SK-N-SH (cell line): ENCODE measurements around the gene LECT2. TPM values are rescaled to one million over a fixed set of nuclear protein-coding genes. Genes with fewer than 3 reads are reported as not detected.

ENCODE experiments used
- CTCF ChIA-PET: fragments of 300-600, 350-600 bp; formaldehyde crosslinking; extraction: SDS; loops from one replicate; lab custom pipeline; 2021; lab: Yijun Ruan, JAX
- POLR2A ChIA-PET: fragments of 350-600 bp; sonication (Branson Sonifier 250); formaldehyde crosslinking; extraction: SDS; loops from one replicate; lab custom pipeline; 2020; ENCODE audit warnings: antibody characterized with exemption, inconsistent platforms; lab: Yijun Ruan, JAX
- DNase-seq: peaks from one replicate; pipeline ENCODE4 v3.0.0; 2012
- H2AFZ ChIP-seq: fragments of 200-600 bp; sonication (generic); 2 replicates; pipeline ENCODE4 v1.8.1; 2016; ENCODE audit warnings: antibody characterized with exemption, mild to moderate bottlenecking, low read depth
- H3F3A ChIP-seq: fragments of 200-600 bp; sonication (generic); replicated peaks from 2 replicates; pipeline ENCODE3; 2016; ENCODE audit warnings: antibody characterized with exemption, mild to moderate bottlenecking; ENCODE audit not compliant: insufficient read depth
- H3K27ac ChIP-seq, 2 experiments: fragments of 200-500 bp in 1 of 2; fragments of 200-600 bp in 1 of 2; sonication (Bioruptor generic) in 1 of 2; sonication (generic), shearing (Covaris generic) in 1 of 2; 2 replicates each; pipeline versions ENCODE4 v1.5.1 to v1.6.1; 2014 to 2016; ENCODE audit warnings: low read depth in 2 of 2, inconsistent platforms in 1 of 2, low read length in 1 of 2, mild to moderate bottlenecking in 1 of 2, mixed read lengths in 1 of 2
- H3K27me3 ChIP-seq: fragments of 200-600 bp; sonication (generic), shearing (Covaris generic); 2 replicates; pipeline ENCODE4 v1.6.1; 2016; ENCODE audit warnings: mixed run types; ENCODE audit not compliant: insufficient read depth
- H3K36me3 ChIP-seq, 2 experiments: fragments of 200-500 bp in 1 of 2; fragments of 200-600 bp in 1 of 2; sonication (Bioruptor generic) in 1 of 2; sonication (generic) in 1 of 2; replicated peaks in 1 of 2; 2 replicates each; pipeline versions ENCODE3 to v1.5.1; 2014 to 2016; ENCODE audit warnings: low read length in 1 of 2, mild to moderate bottlenecking in 1 of 2; ENCODE audit not compliant: insufficient read depth in 2 of 2, control insufficient read depth in 1 of 2
- H3K4me1 ChIP-seq, 2 experiments: fragments of 200-500 bp in 1 of 2; fragments of 200-600 bp in 1 of 2; sonication (Bioruptor generic) in 1 of 2; sonication (generic), shearing (Covaris generic) in 1 of 2; 2 replicates each; pipeline versions ENCODE4 v1.5.1 to v1.6.1; 2014 to 2016; ENCODE audit warnings: low read depth in 1 of 2, low read length in 1 of 2, mixed run types in 1 of 2; ENCODE audit not compliant: insufficient read depth in 2 of 2, control insufficient read depth in 1 of 2
- H3K4me2 ChIP-seq: fragments of 200-600 bp; sonication (generic), shearing (Covaris generic); 2 replicates; pipeline ENCODE4 v1.6.1; 2017; ENCODE audit warnings: mixed run types
- H3K4me3 ChIP-seq, 2 experiments: fragments of 200-500 bp in 1 of 2; fragments of 200-600 bp in 1 of 2; sonication (Bioruptor generic) in 1 of 2; sonication (generic), shearing (Covaris generic) in 1 of 2; 2 replicates each; pipeline versions ENCODE4 v1.5.1 to v1.8.1; 2014 to 2016; ENCODE audit warnings: low read depth in 2 of 2, inconsistent platforms in 1 of 2, low read length in 1 of 2, mild to moderate bottlenecking in 1 of 2, mixed read lengths in 1 of 2, moderate library complexity in 1 of 2
- H3K79me2 ChIP-seq: fragments of 200-600 bp; sonication (generic); 2 replicates; pipeline ENCODE4 v1.8.1; 2017; ENCODE audit warnings: mild to moderate bottlenecking; ENCODE audit not compliant: insufficient read depth
- H3K9ac ChIP-seq: fragments of 200-600 bp; sonication (generic); 2 replicates; pipeline ENCODE4 v1.6.1; 2017; ENCODE audit warnings: mixed run types
- H3K9me2 ChIP-seq: fragments of 200-600 bp; sonication (generic); 2 replicates; pipeline ENCODE4 v1.6.1; 2017; ENCODE audit warnings: mixed run types
- H3K9me3 ChIP-seq: fragments of 200-600 bp; sonication (generic); 2 replicates; pipeline ENCODE4 v1.6.1; 2017; ENCODE audit warnings: mixed run types, mild to moderate bottlenecking, moderate library complexity
- H4K20me1 ChIP-seq: fragments of 200-600 bp; sonication (generic); 2 replicates; pipeline ENCODE4 v1.6.1; 2017; ENCODE audit warnings: mild to moderate bottlenecking, mixed run types; ENCODE audit not compliant: insufficient read depth
- CTCF ChIP-seq: fragments of 200-600 bp; sonication (generic); IDR thresholded peaks from 2 replicates; pipeline ENCODE4 v1.6.1; 2017; ENCODE audit warnings: antibody characterized with exemption, mild to moderate bottlenecking, moderate library complexity
- EZH2phosphoT487 ChIP-seq: fragments of 200-600 bp; sonication (generic); IDR thresholded peaks from 2 replicates; pipeline ENCODE4 v1.6.1; 2017; ENCODE audit warnings: low read depth, mixed run types, mild to moderate bottlenecking, antibody characterized with exemption, moderate library complexity, borderline replicate concordance
- FOSL2 ChIP-seq: IDR thresholded peaks from 2 replicates; pipeline ENCODE4 v1.4.0; 2012; ENCODE audit warnings: low read depth, mild to moderate bottlenecking, moderate library complexity, borderline replicate concordance
- FOXJ3 ChIP-seq: sonication (generic); formaldehyde crosslinking; IDR thresholded peaks from 2 replicates; pipeline ENCODE4 v1.5.1; 2020; ENCODE audit warnings: mild to moderate bottlenecking, missing genetic modification reagents
- FOXM1 ChIP-seq: IDR thresholded peaks from 2 replicates; pipeline ENCODE4 v1.4.0; 2012; ENCODE audit warnings: low read depth, mild to moderate bottlenecking
- GATA2 ChIP-seq: sonication (generic); formaldehyde crosslinking; IDR thresholded peaks from 2 replicates; pipeline ENCODE4 v1.5.0; 2020; ENCODE audit warnings: mild to moderate bottlenecking, missing genetic modification reagents
- MAX ChIP-seq: IDR thresholded peaks from 2 replicates; pipeline ENCODE4 v1.4.0; 2012; ENCODE audit warnings: low read depth
- MEF2A ChIP-seq: IDR thresholded peaks from 2 replicates; pipeline ENCODE4 v1.4.0; 2012; ENCODE audit warnings: low read depth, borderline replicate concordance
- MXI1 ChIP-seq: IDR thresholded peaks from 2 replicates; pipeline ENCODE4 v1.6.1; 2012; ENCODE audit warnings: mild to moderate bottlenecking, low read depth, low read length, improper control_type of control experiment
- PBX3 ChIP-seq: IDR thresholded peaks from 2 replicates; pipeline ENCODE4; 2012
- POLR2AphosphoS5 ChIP-seq: IDR thresholded peaks from 2 replicates; pipeline ENCODE4 v1.6.1; 2012; ENCODE audit warnings: low read depth, low read length
- RAD21 ChIP-seq: IDR thresholded peaks from 2 replicates; pipeline ENCODE4 v1.6.1; 2012; ENCODE audit warnings: mild to moderate bottlenecking, low read length
- RCOR1 ChIP-seq: fragments of 150-350 bp; IDR thresholded peaks from 2 replicates; pipeline ENCODE4 v1.6.1; 2017; ENCODE audit warnings: antibody characterized with exemption, low read length
- REST ChIP-seq: IDR thresholded peaks from 2 replicates; pipeline ENCODE4 v1.6.1; 2012; ENCODE audit warnings: mild to moderate bottlenecking, low read depth, low read length, moderate library complexity
- RFX5 ChIP-seq: IDR thresholded peaks from 2 replicates; pipeline ENCODE4 v1.6.1; 2012; ENCODE audit warnings: mild to moderate bottlenecking, improper control_type of control experiment, low read length
- RXRA ChIP-seq: IDR thresholded peaks from 2 replicates; pipeline ENCODE4 v1.4.0; 2012; ENCODE audit warnings: low read depth, mild to moderate bottlenecking, borderline replicate concordance
- SIN3A ChIP-seq: IDR thresholded peaks from 2 replicates; pipeline ENCODE4 v1.6.1; 2012; ENCODE audit warnings: low read depth, mild to moderate bottlenecking, low read length, moderate library complexity, borderline replicate concordance
- TCF12 ChIP-seq: IDR thresholded peaks from 2 replicates; pipeline ENCODE4 v1.4.0; 2012
- TEAD4 ChIP-seq: IDR thresholded peaks from 2 replicates; pipeline ENCODE4 v1.4.0; 2012; ENCODE audit warnings: mild to moderate bottlenecking, borderline replicate concordance; ENCODE audit not compliant: insufficient read depth
- YY1 ChIP-seq: IDR thresholded peaks from 2 replicates; pipeline ENCODE4 v1.4.0; 2012; ENCODE audit warnings: low read depth, mild to moderate bottlenecking
- WGBS: methylation state at CpG from one replicate; pipeline ENCODE4 v1.1.6; 2017; ENCODE audit warnings: low lambda C conversion rate; 5-methylcytosine and 5-hydroxymethylcytosine counted together
- polyA plus RNA-seq, 3 experiments: library from polyadenylated mRNA; depleted of rRNA; stranded (reverse); fragments of >200 nt; gene quantifications; 2 replicates each; pipeline ENCODE4 v1.2.3, GENCODE V29; 2012

The LECT2 gene
- polyA plus RNA-seq, 1 of the 3 experiments (the other 2 are of a cell fraction), result 0.18 TPM

GRCh38 chr5:136004436-136004835 is 49.7 kb upstream of the LECT2 start:
- no peak for DNase-seq
- no peaks in the 10 kb centered on the region for H3K27me3 ChIP-seq
- H3K36me3 ChIP-seq, result no peaks in the 10 kb centered on the region
- H3K4me3 ChIP-seq, result no peak overlapping the region
- peak overlapping the region in 1 of 2 experiments; percentile 100; a peak in 2 of 4 replicates for H3K27ac ChIP-seq
- CTCF ChIA-PET, result interaction anchor here (0.7 to 1.4 kb wide), 3 partner anchors 12 to 79 kb away, joined by 3 to 5 read pairs (median 3); no protein-coding TSS in a partner anchor
- H3K9me3 ChIP-seq, result no peaks in the 10 kb centered on the region
- no peaks in the 10 kb centered on the region for H4K20me1 ChIP-seq
- no peak overlapping the region for H3K4me2 ChIP-seq
- H3K4me1 ChIP-seq, result peaks cover 17 to 40% of the 10 kb centered on the region in 2 experiments; a peak in 3 of 4 replicates
- POLR2A ChIA-PET, result no interaction called here
- H3F3A ChIP-seq, result peaks cover 52% of the 10 kb centered on the region
- no peaks in the 10 kb centered on the region for H3K9me2 ChIP-seq
- H2AFZ ChIP-seq, result no peak overlapping the region
- peak overlapping the region; percentile 24; the same call in 1 of the 2 replicates for H3K9ac ChIP-seq
- 0 out of 2 replicates have a peak, but pooled peaks cover 20% of the 10 kb centered on the region for H3K79me2 ChIP-seq
- WGBS, result 72% methylated on average over 3 of the region's 3 CpGs
- peak; percentile 19; the same call in 1 of the 2 replicates for TF ChIP-seq TCF12
- peak; percentile 45 for TF ChIP-seq PBX3
- TF ChIP-seq RXRA, result no peak
- 0 out of 2 replicates have a peak, but pooled peaks have one; percentile 35 for TF ChIP-seq FOSL2

- Histone ChIP-seq H3F3A (peaks cover 51% of the 10 kb centered on the region), H3K27me3 (no peaks in the 10 kb centered on the region), H4K20me1 (no peaks in the 10 kb centered on the region), H3K27ac (peak overlapping the region; percentile 77 to 98), H3K9me3 (no peaks in the 10 kb centered on the region), H3K36me3 (no peaks in the 10 kb centered on the region), H2AFZ (peak overlapping the region; percentile 17; the same call in 1 of the 2 replicates), H3K4me2 (peak overlapping the region; percentile 39), H3K4me3 (no peak overlapping the region), H3K4me1 (peaks cover 17 to 44% of the 10 kb centered on the region in 2 experiments; a peak in 3 of 4 replicates), H3K9me2 (no peaks in the 10 kb centered on the region), H3K9ac (peak overlapping the region; percentile 18; the same call in 1 of the 2 replicates), H3K79me2 (peaks cover 16% of the 10 kb centered on the region; the same call in 1 of the 2 replicates)
- peak; percentile 48 for DNase-seq
- CTCF ChIA-PET, result interaction anchor here (0.9 to 1.6 kb wide), 4 partner anchors 12 to 64 kb away, joined by 3 to 6 read pairs (median 4); no protein-coding TSS in a partner anchor
- 28% methylated on average over 4 of the region's 5 CpGs for WGBS
- POLR2A ChIA-PET, result interaction anchor here (1.0 kb wide), 1 partner anchor 18 kb away, joined by 4 read pairs; no protein-coding TSS in a partner anchor
- TF ChIP-seq RCOR1 (peak; percentile 75; the same call in 1 of the 2 replicates), FOXM1 (peak; percentile 75; the same call in 1 of the 2 replicates), EZH2phosphoT487 (no peak), SIN3A (no peak), POLR2AphosphoS5 (peak; percentile 83; the same call in 1 of the 2 replicates), GATA2 (CRISPR knock-in tag) (no peak), MAX (0 out of 2 replicates have a peak, but pooled peaks have one; percentile 30), FOXJ3 (CRISPR knock-in tag) (no peak), MEF2A (no peak), CTCF (no peak), RAD21 (no peak), RFX5 (no peak), YY1 (no peak; the same call in 1 of the 2 replicates), TCF12 (peak; percentile 99), MXI1 (no peak), REST (no peak; the same call in 1 of the 2 replicates), TEAD4 (peak; percentile 55), RXRA (0 out of 2 replicates have a peak, but pooled peaks have one; percentile 71)
Observed at GRCh38 chr5:136001466-136001981, 46.7 kb upstream of the LECT2 start.
